HUDEP-2 (cell line): ENCODE results near the gene ITPKC.

Source experiments
- DNase-seq, 76 experiments: peaks; one replicate each; lab custom pipeline; 2025; ENCODE audit not compliant: unreplicated experiment in 76 of 76; lab: John Stamatoyannopoulos, UW

ITPKC gene

DNA sequence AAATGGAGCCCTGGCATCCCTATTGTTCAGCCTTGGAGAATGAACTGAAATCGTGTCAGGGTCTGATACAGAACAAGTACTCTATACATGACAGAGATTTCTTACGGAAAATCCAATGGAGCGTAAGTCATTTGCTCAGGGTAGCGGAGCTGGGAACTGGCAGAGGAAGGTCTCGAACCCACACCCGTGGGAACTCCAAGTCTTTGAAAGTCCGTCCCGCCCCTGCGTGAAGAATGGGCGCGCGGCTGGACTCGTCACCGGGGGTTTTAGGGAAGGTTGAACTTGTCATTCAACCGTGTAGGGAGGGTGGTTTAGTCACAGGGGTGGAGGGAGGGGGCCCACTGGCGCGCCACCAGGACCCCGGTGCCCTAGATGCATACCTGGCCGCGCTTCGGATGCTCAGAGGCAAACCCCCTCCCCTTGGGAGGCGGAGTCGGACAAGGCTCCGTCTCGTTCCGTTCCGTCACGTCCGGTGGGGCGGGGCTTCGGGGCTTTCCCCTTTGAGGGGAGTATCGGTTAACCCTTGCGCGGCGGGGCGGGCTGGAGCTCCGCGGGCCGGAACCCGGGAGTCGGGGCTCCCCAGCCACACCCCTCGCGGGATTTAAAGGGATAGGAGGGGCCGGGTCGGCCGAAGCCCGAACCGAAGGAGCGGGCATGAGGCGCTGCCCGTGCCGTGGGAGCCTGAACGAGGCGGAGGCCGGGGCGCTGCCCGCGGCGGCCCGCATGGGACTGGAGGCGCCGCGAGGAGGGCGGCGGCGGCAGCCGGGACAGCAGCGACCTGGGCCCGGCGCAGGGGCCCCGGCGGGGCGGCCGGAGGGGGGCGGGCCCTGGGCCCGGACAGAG, at the start of gene ITPKC, which contains the start of gene COQ8B:
TSS of gene ITPKC (plus strand) at position 631 of the 843 bp plus-strand sequence. CDS start at position 655, 24 bp downstream.
TSS of gene COQ8B (minus strand) at position 405 of the 843 bp plus-strand sequence. CDS start 2,254 bp downstream, outside the sequence.
- DNase-seq = peak; percentile 57 to 100 (median 97)

DNA sequence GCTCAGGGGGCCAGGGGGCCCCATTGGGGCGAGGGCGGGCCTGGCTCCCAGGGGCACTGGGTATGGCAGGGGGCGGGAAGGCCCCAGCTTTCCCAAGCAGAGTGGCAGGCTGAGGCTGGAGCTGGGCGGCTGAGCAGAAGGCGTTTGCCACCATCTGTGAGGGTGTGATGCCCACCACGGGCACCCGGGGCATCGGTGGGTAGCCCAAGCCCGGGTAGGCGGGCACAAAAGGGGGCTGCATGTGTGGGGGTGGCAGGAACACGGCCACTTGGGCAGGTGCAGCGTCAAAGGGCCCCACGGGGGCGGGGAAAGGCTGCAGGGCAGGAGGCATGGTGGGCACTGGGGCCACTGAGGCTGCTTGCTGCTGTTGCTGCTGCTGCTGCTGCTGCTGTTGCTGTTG, 49.3 kb upstream of the ITPKC start:
- no peak for DNase-seq

DNA sequence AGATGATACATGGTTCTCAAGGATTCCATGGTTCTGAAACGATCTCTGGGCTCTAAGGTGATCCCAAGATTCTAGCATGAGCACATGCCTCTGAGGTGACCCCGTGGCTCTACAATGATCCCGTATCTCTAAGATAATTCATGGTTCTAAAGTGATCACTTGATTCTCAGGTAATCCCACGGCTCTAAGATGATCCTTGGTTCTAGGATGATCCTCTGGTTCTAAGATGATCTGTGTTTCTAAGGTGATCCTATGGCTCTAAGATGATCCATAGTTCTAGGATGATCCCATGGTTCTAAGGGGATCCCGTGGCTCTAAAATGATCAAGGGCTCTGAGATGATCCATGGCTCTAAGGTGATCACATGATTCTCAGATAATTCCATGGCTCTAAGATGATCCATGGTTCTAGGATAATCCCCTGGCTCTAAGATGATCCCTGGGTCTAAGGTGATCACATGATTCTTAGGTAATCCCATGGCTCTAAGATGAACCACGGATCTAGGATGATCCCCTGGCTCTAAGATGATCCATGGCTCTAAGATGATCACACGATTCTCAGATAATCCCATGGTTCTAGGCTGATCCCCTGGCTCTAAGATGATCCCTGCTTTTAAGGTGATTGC, 47.8 kb upstream of the ITPKC start:
- no peak for DNase-seq

DNA sequence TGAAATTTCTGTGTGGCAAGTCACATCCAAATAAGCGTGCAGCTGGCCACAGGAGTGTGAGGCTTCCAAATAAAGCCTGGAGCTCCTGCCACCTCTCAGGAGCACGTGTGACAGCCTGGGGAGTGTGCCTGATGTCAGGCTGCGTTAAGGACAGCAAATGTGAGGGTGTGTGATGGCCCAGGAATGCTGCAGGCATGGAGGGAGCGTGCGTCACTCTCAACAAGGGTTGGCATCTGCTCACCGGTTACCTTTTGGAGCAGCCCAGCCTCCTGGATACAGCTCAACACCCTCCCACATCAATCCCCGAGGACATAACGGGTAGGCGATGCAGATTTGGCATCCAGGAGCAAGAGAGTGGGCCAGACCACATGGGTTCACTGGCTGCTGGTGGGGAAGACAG, 45.5 kb upstream of the ITPKC start:
- DNase-seq = no peak

DNA sequence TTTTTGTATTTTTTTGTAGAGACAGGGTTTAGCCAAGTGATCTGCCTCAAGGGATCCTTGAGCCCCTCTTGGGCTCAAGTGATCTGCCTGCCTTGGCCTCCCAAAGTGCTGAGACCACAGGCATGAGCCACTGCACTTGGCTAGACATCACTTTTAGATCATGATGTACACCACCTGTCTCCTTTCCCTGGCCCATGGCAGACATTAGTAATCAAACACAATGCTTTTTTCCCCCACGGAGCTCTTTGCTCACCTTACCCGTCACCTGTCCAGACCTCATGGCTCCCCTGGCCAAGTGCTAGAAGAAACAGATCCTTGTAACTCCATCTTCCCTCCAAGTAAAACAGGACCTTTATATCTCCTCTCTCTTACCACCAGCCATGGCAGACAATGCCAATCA, 44.9 kb upstream of the ITPKC start:
- no peak for DNase-seq

DNA sequence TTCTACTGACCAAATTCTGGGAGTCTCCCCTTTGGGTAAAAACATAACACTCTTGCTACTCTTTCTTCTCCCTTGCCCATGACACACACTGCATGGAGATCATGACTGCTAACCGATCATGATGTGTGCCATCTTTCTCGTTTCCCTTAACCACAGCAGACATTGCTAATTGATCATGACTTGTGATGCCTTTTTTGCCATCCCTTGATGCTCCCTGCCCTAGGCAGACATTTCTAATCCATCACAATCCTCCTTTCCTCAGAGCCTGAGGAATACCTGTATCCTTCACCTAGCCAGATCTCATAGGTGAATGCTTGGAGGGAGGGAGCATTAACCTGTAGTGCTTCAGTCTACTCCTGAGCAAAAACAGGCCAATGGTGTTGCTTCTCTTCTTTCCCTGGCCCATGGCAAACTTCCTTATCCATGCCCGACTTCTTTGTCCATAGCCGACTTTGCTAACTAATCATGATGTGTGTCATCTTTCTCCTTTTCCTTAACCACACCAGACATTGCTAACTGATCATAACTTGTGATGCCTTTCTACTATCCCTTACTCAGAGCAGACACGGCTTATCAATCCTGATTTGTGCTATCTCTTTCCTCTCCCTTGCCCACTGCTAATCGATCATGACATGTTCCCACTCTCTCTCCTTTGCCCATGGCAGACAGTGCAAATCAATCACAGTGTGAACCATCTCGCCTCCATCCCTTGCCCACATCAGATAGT, 44.2 kb upstream of the ITPKC start:
- DNase-seq = no peak

DNA sequence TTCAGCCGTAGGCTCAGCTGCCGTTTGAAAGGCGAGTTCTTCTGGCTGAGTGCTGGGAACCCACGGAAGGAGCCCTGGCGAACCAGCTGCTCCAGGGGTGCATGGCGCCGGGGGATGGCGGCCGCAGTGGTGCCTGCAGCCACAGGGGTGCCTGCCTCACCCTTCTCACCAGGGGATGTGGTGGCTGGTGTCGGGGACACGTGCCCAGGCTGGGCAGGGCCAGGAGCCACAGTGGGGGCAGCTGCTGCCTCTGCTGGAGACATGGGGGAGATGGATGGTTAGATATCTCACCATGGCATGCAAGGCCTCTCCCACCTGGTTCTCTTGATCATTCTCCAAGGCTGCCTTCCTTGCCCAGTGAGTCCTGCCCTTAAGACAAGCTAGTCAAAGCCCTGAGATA, 43.5 kb upstream of the ITPKC start:
- DNase-seq = peak in 35 of 76 experiments; percentile 17 to 61 (median 39)

DNA sequence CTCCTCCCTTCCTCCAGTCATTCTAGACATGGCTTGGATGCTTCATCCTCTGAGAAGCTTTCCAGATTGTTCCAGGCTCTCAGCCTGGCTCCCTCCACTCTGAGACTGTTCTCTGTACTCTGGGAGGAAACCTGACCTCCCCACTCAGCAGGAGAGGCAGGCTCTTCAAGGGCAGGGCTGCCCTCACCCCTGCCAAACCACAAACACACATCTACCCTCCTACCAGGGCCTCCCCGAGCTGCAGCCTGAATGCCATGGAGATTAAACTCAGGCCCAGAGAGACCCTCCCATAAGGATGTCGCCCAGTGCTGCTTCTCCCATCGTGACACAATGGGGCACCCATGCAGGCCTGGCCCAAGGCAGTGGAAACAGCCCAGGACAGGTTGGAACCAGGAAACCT, 42.6 kb upstream of the ITPKC start:
- DNase-seq = peak in 61 of 76 experiments; percentile 20 to 79 (median 54)

DNA sequence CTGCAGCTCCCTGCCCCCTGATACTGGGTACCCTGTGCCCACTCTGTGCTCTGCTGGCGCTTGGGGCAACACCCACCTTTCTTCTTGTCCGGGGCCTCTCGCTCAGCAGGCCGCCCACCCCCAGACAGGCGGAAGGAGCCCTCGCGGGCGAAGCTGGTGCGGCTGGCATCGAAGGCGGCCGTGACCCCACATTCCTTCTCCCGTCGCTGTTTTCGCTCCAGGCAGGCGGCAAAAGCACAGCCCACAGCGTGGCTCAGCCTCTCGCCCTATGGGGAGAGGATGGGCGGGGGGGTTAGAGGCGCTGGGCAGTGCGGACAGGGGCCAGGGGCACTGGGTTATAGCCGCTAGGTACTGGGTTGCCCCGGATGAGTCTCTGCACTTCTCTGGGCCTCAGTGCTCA, 39.8 kb upstream of the ITPKC start:
- no peak for DNase-seq

DNA sequence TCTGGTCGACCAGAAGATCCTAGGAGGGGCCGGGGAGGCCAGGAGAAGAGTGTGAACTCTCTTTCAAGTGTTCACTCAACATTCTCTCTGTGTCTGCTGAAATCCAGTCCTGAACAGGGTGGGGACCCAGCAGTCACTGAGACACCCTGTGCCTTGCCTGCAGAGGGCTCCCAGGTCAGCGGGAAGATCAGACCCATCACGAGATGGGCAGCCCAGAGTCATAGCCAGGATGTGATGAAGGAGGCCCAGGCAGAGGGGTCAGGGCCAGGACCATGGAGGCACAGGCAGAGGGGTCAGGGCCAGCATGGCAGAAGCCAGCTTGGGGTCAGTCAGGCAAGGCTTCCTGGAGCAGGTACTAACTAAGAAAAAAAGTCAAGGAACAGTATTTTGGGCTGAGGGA, 35.9 kb upstream of the ITPKC start:
- no peak for DNase-seq

DNA sequence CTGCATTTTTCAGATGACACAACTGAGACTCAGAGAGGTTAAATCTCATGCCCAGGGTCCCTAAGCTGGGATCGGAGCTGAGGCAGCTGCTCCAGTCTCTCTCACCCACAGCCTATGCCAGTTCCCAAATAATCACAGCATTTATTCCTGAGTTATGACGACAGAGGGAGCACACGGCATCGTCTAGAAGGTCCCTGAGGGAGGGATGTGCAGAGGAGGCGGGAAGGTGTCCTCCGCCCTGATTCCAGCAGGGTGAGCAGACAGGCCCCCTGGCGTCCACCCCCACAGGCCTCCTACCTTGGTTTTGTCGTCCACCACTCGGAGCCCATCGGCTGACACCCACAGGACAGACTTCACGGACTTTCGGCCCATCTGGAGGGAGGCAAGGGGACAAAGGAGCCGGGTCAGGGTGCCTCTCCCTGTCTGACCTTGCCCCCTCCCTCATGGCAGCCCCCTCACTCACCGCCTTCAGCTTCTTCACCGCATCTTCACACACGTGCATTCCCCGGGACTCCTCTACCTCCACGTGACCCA, 34.4 kb upstream of the ITPKC start:
- DNase-seq = no peak

DNA sequence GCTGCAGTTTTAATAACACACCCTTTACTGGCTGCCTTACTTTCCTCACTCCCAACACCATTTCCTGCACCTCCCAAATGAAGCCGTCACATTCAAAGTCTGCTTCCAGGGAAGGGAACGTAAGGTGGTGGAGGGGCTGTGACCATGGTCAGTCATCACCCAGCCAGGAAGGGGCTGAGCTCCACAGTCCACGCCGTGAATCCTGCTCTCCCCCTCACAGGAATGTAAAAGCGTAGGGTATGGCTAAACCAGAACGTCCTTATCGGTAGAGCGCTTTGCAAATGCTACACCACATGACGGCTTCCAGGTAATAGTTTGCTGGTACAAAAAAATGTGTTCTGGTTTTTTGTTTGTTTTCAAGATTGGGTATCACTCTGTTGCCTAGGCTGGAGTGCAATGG, 33.5 kb upstream of the ITPKC start:
- DNase-seq = no peak

DNA sequence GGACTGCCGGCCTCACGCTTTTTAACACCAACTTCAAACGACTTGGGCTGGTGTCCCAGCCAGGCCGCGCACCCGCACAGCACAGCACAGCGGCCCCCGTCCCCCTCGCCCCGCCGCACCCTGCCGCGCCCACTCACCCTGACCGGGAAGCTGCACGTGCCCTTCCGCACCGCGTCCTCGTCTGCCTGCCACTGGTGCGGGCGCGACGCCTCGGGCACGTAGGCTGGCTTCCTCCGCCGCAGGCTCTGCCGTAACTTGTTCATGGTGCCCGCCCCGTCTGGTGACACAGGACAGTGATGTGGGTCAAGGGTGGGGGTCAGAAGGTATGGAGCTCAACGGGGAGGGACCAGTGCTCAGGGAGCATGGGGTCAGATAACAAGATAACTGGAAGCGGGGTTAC, 32.6 kb upstream of the ITPKC start:
- no peak for DNase-seq

DNA sequence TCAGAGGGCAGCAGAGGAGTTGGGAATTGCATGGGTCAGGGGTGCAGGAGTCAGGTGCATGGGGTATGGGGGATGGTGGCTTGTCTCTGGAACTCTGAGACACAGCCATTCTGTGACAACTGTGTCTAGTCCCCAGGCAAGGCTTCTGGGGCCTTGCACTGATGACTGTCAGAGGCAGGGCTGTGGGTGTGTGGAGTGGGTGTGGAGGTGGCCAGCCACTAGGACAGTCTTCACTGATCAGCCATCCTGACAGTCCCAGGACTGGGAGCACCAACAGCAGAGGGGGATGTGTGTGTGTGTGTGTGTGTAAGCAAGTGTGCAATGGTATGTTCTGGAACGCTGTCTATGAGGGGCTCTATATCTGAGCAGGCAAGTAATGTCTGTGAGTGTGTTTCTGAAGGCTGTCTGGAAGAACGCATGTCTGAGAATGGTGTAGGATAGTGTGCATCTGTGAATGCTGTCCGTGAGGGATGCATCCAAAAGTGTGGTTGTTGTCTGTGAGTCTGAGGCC, 31.8 kb upstream of the ITPKC start:
- no peak for DNase-seq

DNA sequence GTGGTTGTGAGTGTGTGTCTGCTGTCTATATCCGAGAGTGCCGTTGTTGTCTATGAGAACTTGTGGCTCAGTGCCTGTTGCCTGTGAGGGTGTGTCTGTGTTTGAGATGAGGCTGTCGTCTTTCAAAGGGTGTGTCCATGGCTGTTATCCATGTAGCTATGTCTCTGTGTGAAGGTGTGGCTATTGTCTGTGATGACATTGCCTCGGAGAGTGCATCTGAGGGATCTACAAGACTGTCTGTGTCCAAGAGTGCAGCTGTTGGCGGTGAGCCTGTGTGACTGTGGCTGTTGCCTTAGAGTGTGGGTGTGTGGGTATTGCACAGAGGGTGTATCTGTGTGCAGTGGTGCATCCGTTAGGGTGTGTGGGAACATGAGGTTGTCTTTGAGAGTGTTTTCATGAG, 31.3 kb upstream of the ITPKC start:
- DNase-seq = peak in 61 of 76 experiments; percentile 18 to 86 (median 48)

DNA sequence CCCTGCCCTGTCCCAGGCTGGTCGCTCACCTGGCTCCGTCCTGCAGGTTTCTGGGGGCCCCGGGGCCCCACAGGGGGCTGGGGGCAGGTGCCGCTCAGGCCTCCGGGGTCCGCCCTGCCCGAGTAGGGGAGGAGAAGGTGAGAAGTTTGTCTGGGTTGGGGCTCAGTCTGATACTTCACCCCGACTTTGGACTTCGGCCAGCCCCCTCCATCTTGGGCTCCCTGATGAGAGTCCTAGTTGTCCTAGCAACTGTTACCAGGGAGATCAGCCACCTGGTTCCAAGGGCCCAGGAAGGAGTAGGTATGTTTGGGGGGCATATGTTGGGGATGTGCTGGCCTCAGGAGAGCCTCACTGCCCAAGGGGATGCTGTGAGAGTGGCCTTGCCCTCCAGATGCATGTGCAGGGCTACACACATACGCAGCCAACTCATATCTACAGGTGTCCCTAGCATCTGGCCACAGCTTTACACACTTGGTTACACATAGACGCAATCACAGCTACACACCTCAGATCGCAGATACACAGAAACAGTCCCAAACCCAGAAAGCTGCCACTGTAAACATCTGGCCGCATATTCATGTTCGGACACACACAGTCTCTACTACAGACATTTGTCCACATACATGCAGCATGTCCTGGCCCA, 29.9 kb upstream of the ITPKC start:
- DNase-seq = no peak

DNA sequence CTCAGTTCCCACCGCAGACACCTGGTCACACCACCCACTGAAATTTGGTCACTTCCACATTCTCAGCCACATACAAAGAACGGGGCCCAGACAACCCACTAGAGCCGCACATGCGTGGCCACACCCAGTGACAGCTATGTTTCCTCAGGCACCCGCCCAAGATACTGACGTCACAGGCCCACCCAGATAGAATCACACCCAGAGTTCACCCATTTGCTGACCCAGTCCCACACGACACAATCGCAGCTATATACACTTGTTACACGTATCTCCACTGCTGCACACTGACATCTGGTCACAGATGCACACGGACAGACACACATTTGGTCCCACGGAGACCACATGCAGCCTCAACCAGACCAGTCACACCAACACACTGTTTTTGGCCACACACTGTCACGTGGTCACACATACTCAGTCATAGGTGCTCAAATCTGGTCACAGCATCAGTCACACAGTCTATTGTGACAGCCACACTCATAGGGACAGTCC, 29.3 kb upstream of the ITPKC start:
- peak in 73 of 76 experiments; percentile 12 to 90 (median 76) for DNase-seq

DNA sequence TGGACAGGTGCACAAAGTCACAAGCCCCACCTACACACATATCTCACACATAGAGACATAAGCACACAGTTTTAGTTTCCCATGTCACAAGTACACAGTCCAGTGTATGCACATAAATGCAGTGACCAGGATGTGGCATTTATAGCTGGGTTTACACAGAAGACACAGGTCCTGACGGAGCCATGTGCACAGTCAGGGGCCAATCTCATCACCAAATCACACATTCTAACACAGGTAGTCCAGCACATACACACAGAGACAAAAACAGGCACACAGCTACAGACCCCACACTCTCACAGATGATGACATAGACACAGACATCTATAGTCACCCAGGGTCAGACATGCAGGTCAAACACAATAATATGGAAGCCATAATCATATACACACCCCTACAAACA, 28.6 kb upstream of the ITPKC start:
- peak in 1 of 76 experiments; percentile 19 for DNase-seq

DNA sequence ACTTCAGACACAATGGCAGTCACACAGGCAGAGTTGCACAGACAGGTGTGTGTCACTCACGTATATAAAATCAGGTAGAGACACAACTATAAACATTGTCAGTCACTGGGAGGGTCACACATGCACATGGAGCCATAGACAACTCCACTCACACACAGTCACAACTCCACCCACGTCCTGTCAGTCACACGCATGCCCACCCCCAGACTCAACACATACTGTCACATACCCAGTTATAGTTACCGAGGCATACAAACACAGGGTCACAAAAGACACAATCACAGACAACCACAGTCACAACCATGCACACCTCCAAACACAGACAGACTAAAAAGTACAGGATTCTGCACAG, 27.9 kb upstream of the ITPKC start:
- no peak for DNase-seq

DNA sequence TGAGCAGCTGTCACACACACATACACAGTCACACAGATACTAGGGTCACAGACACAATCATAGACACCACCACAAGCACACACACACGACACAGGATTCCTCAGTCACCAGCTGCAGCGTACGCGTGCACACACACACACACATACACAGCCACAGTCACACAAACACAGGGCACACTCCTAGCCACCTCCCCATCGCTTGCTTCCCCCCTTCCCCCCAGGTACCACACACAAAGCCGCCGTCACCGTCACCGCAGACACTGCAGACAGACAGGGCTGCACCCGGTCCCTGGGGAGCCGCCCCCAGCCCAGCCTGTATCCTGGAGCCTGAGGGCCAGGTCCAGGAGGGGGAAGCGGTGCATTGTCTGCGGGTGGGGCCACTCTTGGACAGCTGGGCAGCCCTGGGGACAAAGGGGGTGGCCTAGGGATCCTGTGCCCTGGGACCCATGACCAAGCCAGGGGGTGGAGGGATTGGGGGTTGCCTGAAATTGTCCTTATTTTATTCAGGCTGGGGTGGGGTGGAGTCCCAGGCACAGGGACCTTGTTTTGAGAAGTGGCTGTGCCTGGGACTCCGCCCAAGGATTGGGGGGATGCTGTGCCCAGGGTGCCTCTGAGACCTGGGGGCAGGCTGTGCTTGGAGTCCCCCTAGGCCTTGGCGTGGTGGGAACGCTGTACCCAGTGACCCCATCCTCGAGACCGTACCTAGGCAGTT, 27.4 kb upstream of the ITPKC start:
- peak in 19 of 76 experiments; percentile 16 to 43 (median 29) for DNase-seq
